MM.1S (cell line): ENCODE results near the gene CHMP1A.
A peak's percentile ranks its signal among the peaks of the same experiment; 100 is the strongest.
"Not testable (repeated sequence)": the region's sequence is repeated elsewhere in the genome, so short reads cannot be mapped to it uniquely, and the experiment has no call there.

Experiments
- DNase-seq: peaks from one replicate; pipeline ENCODE4 v3.0.0-alpha.2; 2015
- H2AFZ ChIP-seq: fragments of 300-600 bp; sonication (generic); 2 replicates; pipeline ENCODE4 v1.6.0; 2016; ENCODE audit warnings: antibody characterized with exemption, low read length
- H3F3A ChIP-seq: fragments of 300-600 bp; sonication (generic); 2 replicates; pipeline ENCODE4 v1.6.1; 2016; ENCODE audit warnings: mild to moderate bottlenecking, antibody characterized with exemption, low read length, moderate library complexity, mixed read lengths; ENCODE audit not compliant: insufficient read depth
- H3K27ac ChIP-seq: fragments of 300-600 bp; sonication (generic); 2 replicates; pipeline ENCODE4 v1.5.1; 2016; ENCODE audit warnings: mild to moderate bottlenecking, low read length
- H3K27me3 ChIP-seq: fragments of 300-600 bp; sonication (generic); replicated peaks from 2 replicates; pipeline ENCODE4 v1.6.0; 2016; ENCODE audit warnings: low read length; ENCODE audit not compliant: insufficient read depth
- H3K36me3 ChIP-seq: fragments of 300-600 bp; sonication (generic); replicated peaks from 2 replicates; pipeline ENCODE4 v1.6.1; 2016; ENCODE audit warnings: mild to moderate bottlenecking, low read length, mixed read lengths; ENCODE audit not compliant: insufficient read depth
- H3K4me1 ChIP-seq: fragments of 300-600 bp; sonication (generic); 2 replicates; pipeline ENCODE4 v1.6.1; 2016; ENCODE audit warnings: low read length, mixed read lengths
- H3K4me2 ChIP-seq: fragments of 300-600 bp; sonication (generic); 2 replicates; pipeline ENCODE4 v1.6.0; 2016; ENCODE audit warnings: low read depth, low read length
- H3K4me3 ChIP-seq: fragments of 300-600 bp; sonication (generic); 2 replicates; pipeline ENCODE4 v1.5.1; 2016; ENCODE audit warnings: low read length, mixed read lengths
- H3K79me2 ChIP-seq: fragments of 300-600 bp; sonication (generic); 2 replicates; pipeline ENCODE4 v1.6.1; 2016; ENCODE audit warnings: mixed run types, low read length, mixed read lengths
- H3K9ac ChIP-seq: fragments of 300-600 bp; sonication (generic); 2 replicates; pipeline ENCODE4 v1.6.1; 2016; ENCODE audit warnings: low read length, mixed read lengths
- H3K9me2 ChIP-seq: fragments of 300-600 bp; sonication (generic); replicated peaks from 2 replicates; pipeline ENCODE4 v1.6.1; 2016; ENCODE audit warnings: mild to moderate bottlenecking, low read length, mixed read lengths; ENCODE audit not compliant: insufficient read depth
- H3K9me3 ChIP-seq: fragments of 300-600 bp; sonication (generic); replicated peaks from 2 replicates; pipeline ENCODE4 v1.6.1; 2016; ENCODE audit warnings: mild to moderate bottlenecking, low read length, mixed read lengths; ENCODE audit not compliant: insufficient read depth
- H4K20me1 ChIP-seq: fragments of 300-600 bp; sonication (generic); 2 replicates; pipeline ENCODE4 v1.6.1; 2016; ENCODE audit warnings: mild to moderate bottlenecking, low read length, moderate library complexity, mixed read lengths; ENCODE audit not compliant: insufficient read depth
- EZH2 ChIP-seq: fragments of 300-600 bp; sonication (generic); optimal IDR thresholded peaks from 2 replicates; pipeline ENCODE3; 2017; ENCODE audit warnings: low read depth, mild to moderate bottlenecking, antibody characterized with exemption, low read length, mixed read lengths
- EZH2phosphoT487 ChIP-seq: fragments of 300-600 bp; sonication (generic); IDR thresholded peaks from 2 replicates; pipeline ENCODE4 v1.6.1; 2018; ENCODE audit warnings: antibody characterized with exemption, low read length
- TF ChIP-seq, protein P1 (sequence below): fragments of 300-600 bp; sonication (generic); IDR thresholded peaks from 2 replicates; pipeline ENCODE4 v1.5.1; 2016; ENCODE audit warnings: antibody characterized with exemption, low read length, mixed read lengths

CHMP1A gene

DNA sequence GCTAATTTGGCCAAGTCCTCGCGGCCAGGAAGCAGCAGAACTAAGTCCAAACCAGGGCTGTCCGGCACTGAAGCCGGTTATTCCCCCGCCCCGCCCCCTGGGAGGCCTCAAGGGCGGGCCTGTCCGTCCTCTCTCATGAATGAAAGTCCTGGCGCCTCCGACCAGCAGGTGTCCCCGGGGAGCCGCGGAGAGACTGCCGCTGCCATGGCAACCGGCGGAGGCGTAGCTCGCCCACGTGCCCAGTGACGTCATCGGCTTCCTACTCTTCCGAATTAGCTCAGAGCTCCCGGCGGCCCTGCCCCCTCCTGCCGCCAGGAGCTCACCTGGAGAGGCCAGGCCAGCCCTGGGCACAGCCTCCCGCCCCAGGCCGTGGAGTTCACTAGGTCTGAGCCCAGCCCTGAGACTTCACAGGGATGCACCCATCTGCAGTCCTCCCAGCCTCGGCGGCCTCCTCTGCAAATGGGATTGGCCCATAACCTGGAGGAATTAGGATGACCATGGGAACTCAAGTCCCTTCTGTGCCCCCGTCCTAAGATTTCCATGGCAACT is 42.7 kb upstream of the CHMP1A start:
- no peak for TF ChIP-seq EZH2
- TF ChIP-seq, protein P1, sequence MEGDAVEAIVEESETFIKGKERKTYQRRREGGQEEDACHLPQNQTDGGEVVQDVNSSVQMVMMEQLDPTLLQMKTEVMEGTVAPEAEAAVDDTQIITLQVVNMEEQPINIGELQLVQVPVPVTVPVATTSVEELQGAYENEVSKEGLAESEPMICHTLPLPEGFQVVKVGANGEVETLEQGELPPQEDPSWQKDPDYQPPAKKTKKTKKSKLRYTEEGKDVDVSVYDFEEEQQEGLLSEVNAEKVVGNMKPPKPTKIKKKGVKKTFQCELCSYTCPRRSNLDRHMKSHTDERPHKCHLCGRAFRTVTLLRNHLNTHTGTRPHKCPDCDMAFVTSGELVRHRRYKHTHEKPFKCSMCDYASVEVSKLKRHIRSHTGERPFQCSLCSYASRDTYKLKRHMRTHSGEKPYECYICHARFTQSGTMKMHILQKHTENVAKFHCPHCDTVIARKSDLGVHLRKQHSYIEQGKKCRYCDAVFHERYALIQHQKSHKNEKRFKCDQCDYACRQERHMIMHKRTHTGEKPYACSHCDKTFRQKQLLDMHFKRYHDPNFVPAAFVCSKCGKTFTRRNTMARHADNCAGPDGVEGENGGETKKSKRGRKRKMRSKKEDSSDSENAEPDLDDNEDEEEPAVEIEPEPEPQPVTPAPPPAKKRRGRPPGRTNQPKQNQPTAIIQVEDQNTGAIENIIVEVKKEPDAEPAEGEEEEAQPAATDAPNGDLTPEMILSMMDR, result peak; percentile 53
- no peaks in the 10 kb centered on the region for H3K9me3 ChIP-seq
- H4K20me1 ChIP-seq, result no peaks in the 10 kb centered on the region
- no peak overlapping the region for H2AFZ ChIP-seq
- no peaks in the 10 kb centered on the region; the same call in 1 of the 2 replicates for H3K79me2 ChIP-seq
- DNase-seq, result peak; percentile 96
- H3K36me3 ChIP-seq, result no peaks in the 10 kb centered on the region
- H3K27me3 ChIP-seq, result no peaks in the 10 kb centered on the region
- peak overlapping the region; percentile 75 for H3K9ac ChIP-seq
- peak overlapping the region; percentile 78 for H3K4me2 ChIP-seq
- peaks cover 6% of the 10 kb centered on the region; the same call in 1 of the 2 replicates for H3F3A ChIP-seq
- H3K27ac ChIP-seq, result peak overlapping the region; percentile 86
- H3K4me1 ChIP-seq, result 0 out of 2 replicates have a peak, but pooled peaks cover 3% of the 10 kb centered on the region
- no peaks in the 10 kb centered on the region for H3K9me2 ChIP-seq
- peak overlapping the region; percentile 62 for H3K4me3 ChIP-seq

DNA sequence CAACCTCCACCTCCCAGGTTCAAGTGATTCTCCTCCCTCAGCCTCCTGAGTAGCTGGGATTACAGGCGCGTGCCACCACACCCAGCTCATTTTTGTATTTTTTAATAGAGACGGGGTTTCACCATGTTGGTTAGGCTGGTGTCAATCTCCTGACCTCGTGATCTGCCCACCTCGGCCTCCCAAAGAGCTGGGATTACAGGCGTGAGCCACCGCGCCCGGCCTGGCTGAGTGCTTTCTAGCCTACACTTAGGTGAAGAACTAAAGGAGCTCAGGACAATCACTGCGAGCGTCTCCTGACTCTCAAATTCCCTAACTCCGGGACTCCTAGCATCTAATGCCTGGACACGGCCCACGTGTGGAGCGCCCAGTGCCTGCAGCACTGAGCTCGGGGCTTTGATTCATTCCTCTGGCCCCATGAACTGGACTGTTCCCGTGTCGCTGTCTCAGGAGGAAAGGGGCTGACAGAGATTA is 42.2 kb upstream of the CHMP1A start:
- not testable (repeated sequence) for H3K36me3 ChIP-seq, H3K79me2 ChIP-seq, H3K9me3 ChIP-seq, DNase-seq, H3K9ac ChIP-seq, H2AFZ ChIP-seq, H3K9me2 ChIP-seq, H3K27me3 ChIP-seq, H4K20me1 ChIP-seq, H3K27ac ChIP-seq, H3K4me1 ChIP-seq, H3K4me3 ChIP-seq, H3F3A ChIP-seq
- H3K4me2 ChIP-seq, result peak overlapping the region; percentile 55

DNA sequence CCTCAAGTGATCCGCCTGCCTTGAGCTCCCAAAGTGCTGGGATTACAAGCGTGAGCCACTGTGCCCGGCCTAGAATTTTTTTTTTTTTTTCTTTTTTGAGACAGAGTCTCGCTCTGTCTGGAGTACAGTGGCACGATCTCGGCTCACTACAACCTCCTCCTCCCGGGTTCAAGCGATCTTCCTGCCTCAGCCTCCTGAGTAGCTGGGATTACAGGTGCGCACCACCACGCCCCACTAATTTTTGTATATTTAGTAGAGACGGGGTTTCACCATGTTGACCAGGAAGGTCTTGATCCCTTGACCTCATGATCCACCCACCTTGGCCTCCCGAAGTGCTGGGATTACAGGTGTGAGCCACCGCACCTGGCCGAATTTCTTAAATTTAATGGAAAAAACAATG is 41.2 kb upstream of the CHMP1A start:
- not testable (repeated sequence) for H3K4me1 ChIP-seq, DNase-seq, H3K4me2 ChIP-seq, H3K27ac ChIP-seq, H3K9me2 ChIP-seq, H3K4me3 ChIP-seq, H4K20me1 ChIP-seq, H3K79me2 ChIP-seq, H3F3A ChIP-seq, H3K36me3 ChIP-seq, H2AFZ ChIP-seq, H3K9me3 ChIP-seq, H3K9ac ChIP-seq, H3K27me3 ChIP-seq

DNA sequence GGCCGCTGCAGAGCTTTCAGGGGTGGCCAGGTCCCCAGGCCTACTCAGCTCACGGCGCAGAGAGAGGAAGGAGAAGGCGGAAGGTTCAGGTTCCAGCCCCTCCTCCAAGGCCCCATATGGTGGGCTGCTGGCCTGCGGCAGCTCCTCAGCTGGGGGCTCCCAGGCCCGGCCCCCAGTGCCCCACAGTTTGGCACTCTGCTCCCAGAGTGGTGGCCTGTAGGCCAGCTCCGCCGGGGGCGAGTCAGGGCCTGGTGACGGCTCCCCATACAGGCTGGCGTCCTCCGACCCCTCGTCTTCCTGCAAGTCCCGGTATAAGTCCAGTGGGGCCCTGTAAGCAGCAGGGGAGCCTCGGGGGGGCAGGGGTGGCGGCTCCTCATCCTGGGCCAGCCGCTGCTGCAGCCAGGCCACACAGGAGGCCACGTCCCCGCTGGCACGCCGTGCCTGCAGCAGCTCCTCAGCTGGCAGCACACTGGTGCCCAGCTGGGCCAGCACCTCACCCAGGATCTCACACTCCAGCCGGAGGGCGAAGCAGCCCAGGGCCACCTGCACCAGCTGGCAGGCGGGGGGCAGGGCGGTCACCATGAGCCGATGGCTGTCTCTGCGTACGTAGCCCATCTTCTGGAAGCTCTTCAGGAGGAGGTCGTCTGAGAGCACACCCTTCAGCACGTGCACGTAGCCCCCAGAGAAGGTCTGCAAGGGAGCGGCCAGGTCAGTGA is 40.3 kb upstream of the CHMP1A start:
- H3K4me2 ChIP-seq, result no peak overlapping the region
- no peak for DNase-seq
- no peak overlapping the region for H3K4me3 ChIP-seq
- no peaks in the 10 kb centered on the region for H4K20me1 ChIP-seq
- no peak overlapping the region for H3K9ac ChIP-seq
- TF ChIP-seq EZH2 (no peak), EZH2phosphoT487 (no peak)
- TF ChIP-seq, protein P1, result no peak
- H3K9me3 ChIP-seq, result no peaks in the 10 kb centered on the region
- H3K79me2 ChIP-seq, result no peaks in the 10 kb centered on the region; the same call in 1 of the 2 replicates
- H3K36me3 ChIP-seq, result no peaks in the 10 kb centered on the region
- H3K27me3 ChIP-seq, result no peaks in the 10 kb centered on the region
- H3K27ac ChIP-seq, result no peak overlapping the region
- H2AFZ ChIP-seq, result no peak overlapping the region
- peaks cover 6% of the 10 kb centered on the region; the same call in 1 of the 2 replicates for H3F3A ChIP-seq
- H3K9me2 ChIP-seq, result no peaks in the 10 kb centered on the region
- H3K4me1 ChIP-seq, result 0 out of 2 replicates have a peak, but pooled peaks cover 3% of the 10 kb centered on the region
